Stimulated activated naive CD8-positive, alpha-beta T cell treated with anti-CD3 and anti-CD28 coated beads, Interleukin-15, Interleukin-2, amounts not matched to agents 100 ng/mL and 50 ng/mL, for 24 hours (primary cell): Measurements from ENCODE around the gene DBR1.
A peak's percentile ranks its signal among the peaks of the same experiment; 100 is the strongest.

Source experiments
- H3K27ac Mint-ChIP-seq: one replicate; pipeline ENCODE4 v1.8.0; 2021; ENCODE audit warnings: mild to moderate bottlenecking, mixed read lengths
- H3K27me3 Mint-ChIP-seq: one replicate; pipeline ENCODE4 v1.8.0; 2021; ENCODE audit warnings: mixed read lengths
- H3K36me3 Mint-ChIP-seq: one replicate; pipeline ENCODE4 v1.8.0; 2021; ENCODE audit warnings: low read depth, mixed read lengths
- H3K4me1 Mint-ChIP-seq: one replicate; pipeline ENCODE4 v1.8.0; 2021; ENCODE audit warnings: low read depth, mixed read lengths
- H3K4me3 Mint-ChIP-seq: one replicate; pipeline ENCODE4 v1.8.0; 2021; ENCODE audit warnings: mild to moderate bottlenecking, mixed read lengths
- H3K9me3 Mint-ChIP-seq: one replicate; pipeline ENCODE4 v1.8.0; 2021; ENCODE audit warnings: mixed read lengths

Gene DBR1, protein sequence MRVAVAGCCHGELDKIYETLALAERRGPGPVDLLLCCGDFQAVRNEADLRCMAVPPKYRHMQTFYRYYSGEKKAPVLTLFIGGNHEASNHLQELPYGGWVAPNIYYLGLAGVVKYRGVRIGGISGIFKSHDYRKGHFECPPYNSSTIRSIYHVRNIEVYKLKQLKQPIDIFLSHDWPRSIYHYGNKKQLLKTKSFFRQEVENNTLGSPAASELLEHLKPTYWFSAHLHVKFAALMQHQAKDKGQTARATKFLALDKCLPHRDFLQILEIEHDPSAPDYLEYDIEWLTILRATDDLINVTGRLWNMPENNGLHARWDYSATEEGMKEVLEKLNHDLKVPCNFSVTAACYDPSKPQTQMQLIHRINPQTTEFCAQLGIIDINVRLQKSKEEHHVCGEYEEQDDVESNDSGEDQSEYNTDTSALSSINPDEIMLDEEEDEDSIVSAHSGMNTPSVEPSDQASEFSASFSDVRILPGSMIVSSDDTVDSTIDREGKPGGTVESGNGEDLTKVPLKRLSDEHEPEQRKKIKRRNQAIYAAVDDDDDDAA

DNA sequence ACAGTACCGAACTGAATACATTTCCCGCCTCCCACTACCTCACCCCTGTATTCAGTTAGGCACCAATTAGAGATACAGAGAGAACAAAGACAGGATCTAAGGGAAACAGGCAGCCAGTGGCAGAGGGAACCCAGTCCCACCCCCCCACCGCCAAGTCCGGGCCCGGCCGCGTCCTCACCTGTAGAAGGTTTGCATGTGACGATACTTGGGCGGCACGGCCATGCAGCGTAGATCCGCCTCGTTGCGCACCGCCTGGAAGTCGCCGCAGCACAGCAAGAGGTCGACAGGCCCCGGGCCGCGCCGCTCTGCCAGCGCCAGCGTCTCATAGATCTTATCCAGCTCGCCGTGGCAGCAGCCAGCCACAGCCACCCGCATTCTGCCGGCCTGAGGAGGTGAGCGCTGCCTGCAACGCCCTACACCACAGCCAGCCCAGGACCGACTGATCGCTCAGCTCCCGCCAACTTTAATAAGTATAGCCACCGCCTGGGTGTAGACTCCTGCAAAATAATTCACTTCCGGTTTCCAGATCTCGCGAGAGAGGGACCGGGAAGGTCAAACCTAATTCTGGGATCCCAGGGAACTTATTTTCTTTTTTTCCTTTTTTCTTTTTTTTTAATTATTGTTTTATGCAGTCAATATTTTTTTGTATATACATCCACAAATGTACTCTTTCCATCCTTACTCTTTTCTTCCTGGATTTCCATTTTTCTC, at the start of gene DBR1:
Gene DBR1 (minus strand): TSS at position 501 of the 711 bp plus-strand sequence. CDS start 126 bp downstream, at position 375.
- Mint-ChIP-seq H3K4me3 (peak within 1 kb of the TSS; percentile 98), H3K4me1 (peaks cover 35% of the 10 kb centered on the region), H3K27ac (peak within 1 kb of the TSS; percentile 97)

DNA sequence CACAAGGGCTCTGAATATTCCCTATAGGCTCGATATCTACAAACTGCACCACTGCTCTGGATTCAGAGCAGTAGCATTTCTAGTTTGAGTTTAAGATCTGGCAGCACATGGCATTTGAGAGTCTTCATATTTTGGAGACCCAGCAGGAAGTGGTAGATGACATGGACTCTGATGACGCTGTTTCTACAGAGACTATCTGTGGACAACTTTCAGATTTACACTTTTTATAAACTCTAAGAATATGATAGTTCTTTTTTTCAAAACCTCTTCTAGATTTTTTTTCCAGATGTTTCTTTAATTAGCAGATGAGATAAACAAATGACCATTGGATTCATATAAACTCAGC, 48.2 kb upstream of the DBR1 start:
- no peak overlapping the region for H3K4me3 Mint-ChIP-seq
- peaks cover 52% of the 10 kb centered on the region for H3K36me3 Mint-ChIP-seq
- no peaks in the 10 kb centered on the region for H3K27me3 Mint-ChIP-seq
- peak overlapping the region; percentile 52 for H3K27ac Mint-ChIP-seq
- H3K4me1 Mint-ChIP-seq, result peaks cover 39% of the 10 kb centered on the region
- H3K9me3 Mint-ChIP-seq, result no peaks in the 10 kb centered on the region

More for the DNA sequence above, at the start of gene DBR1:
- Mint-ChIP-seq H3K9me3 (no peaks in the 10 kb centered on the region), H3K27me3 (peaks cover 4% of the 10 kb centered on the region), H3K36me3 (peaks cover 33% of the 10 kb centered on the region)

DNA sequence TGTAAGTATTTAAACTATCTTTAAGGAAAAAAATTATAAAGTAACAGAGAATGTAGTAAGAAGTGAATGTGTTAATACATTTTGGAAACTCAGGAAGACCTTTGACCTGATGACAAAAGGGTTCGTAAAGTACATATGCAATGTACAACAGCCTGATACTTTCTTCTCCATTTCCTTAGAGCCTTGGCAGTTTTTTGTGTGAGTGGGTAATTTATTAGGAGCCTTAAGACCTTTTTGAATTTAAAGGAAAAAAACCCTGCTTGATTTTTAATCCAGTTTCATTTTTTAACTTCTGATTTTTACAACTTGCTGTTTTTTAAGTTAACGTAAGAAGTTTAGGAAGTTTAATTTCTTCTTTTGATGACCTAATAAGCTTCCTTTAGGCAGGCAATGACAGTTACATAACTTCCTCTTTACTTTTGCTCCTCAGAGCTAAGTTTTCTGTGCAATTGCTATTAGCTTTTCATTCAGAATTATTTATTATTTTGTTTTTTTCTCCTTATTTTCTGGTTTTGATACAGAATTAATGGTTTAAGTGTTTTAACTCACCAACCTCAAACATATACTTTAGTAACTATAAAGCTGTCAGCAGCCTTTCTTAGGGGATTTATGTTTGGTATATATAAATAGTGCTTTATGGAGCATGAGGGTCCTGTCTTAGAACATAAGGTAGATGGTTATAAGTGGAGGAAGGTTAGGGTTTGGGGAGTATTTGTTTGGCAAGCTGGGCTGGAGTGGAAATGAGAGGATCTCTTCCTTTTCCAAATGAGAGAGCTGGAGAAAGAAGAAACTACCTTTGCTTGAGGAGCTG, 47.6 kb upstream of the DBR1 start:
- Mint-ChIP-seq H3K4me3 (no peak overlapping the region), H3K4me1 (peaks cover 43% of the 10 kb centered on the region), H3K27me3 (no peaks in the 10 kb centered on the region), H3K36me3 (peaks cover 51% of the 10 kb centered on the region), H3K9me3 (no peaks in the 10 kb centered on the region), H3K27ac (peak overlapping the region; percentile 52)

DNA sequence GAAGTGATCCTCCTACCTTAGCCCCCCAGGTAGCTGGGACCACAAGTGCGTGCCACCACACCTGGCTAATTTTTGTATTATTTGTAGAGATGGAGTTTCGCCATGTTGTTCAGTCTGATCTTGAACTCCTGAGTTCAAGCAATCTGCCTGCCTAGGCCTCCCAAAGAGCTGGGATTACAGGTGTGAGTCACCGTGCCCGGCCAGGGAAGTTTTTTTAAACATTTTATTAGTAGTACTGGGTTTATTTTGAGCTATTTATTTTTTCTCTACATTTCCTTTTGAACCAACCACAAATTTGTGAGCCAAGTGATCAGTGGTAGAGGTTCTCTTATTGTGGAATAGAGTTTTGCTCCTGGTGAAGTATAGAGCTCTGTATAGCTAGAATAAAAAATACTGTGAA, 46.1 kb upstream of the DBR1 start:
- Mint-ChIP-seq H3K4me1 (peaks cover 43% of the 10 kb centered on the region), H3K9me3 (no peaks in the 10 kb centered on the region), H3K27me3 (no peaks in the 10 kb centered on the region), H3K4me3 (no peak overlapping the region), H3K36me3 (peaks cover 45% of the 10 kb centered on the region), H3K27ac (no peak overlapping the region)

DNA sequence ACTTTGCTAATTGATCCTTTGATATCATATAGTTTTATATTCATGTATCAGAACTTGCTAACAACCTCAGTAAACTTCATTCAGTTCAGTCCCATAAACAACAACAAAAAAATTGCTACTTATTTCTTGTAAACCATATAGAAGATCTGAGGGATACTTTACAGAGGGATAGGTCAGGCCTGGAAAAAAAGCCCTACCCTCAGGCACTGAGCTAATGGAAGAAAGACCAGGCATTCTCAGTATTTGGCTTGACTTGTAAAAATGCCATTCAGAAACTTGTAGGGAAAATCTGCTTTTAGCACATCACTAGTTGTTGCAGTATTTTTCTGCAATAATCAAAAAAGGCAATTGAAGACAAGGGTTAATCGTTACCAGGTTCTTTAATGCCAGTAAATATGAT, 45.5 kb upstream of the DBR1 start:
- Mint-ChIP-seq H3K9me3 (no peaks in the 10 kb centered on the region), H3K4me3 (no peak overlapping the region), H3K4me1 (peaks cover 43% of the 10 kb centered on the region), H3K27me3 (no peaks in the 10 kb centered on the region), H3K36me3 (peaks cover 40% of the 10 kb centered on the region), H3K27ac (no peak overlapping the region)

DNA sequence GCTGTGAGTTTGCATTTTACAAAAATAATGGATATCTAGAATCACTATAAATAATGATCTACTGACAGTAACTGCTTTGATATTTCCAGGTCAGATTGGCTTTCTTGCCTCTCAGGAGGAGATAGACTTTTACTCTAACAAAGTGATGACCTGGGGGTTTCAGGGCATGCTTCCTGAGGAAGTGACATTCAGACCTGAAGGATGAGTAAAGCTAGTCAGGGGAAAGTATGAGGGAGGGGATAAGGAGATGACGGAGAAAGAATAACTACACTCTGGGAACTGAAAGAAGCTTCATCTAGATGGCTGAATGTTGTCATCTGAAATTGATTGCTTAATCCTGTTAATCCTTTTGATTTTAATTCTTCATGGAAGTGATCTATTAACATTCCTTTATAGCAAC, 44.5 kb upstream of the DBR1 start:
- Mint-ChIP-seq H3K36me3 (peaks cover 35% of the 10 kb centered on the region), H3K9me3 (no peaks in the 10 kb centered on the region), H3K27ac (peak overlapping the region; percentile 46), H3K27me3 (no peaks in the 10 kb centered on the region), H3K4me1 (peaks cover 43% of the 10 kb centered on the region), H3K4me3 (no peak overlapping the region)

DNA sequence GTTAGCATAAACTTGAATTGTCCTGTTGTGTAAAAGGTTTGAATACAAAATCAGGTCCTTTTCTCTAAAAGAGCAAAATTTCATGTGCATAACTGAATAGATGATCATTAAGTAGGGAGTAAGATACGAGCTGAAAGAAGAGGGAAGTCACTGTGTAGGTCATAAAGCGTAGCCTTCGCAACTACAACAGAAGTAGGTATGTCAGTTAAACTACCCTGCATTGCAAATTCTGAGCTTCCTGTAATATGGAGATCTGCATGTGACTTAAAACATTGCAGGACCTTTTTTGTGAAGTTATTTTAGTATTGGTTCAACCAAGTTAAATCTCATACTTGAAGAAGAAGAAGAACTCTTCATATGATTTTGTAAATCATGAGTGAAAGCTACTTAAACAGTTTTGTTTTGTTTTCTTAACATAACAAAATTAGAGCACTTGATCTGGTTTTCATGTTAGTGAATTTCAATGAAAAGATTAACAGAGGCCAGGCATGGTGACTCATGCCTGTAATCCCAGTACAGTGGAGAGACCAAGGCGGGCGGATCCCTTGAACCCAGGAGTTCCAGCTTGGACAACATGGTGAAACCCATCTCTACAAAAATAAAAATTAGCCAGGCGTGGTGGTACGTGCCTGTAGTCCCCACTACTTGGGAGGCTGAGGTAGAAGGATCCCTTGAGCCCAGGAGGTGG, 38.8 kb upstream of the DBR1 start:
- no peak overlapping the region for H3K27ac Mint-ChIP-seq
- peaks cover 7% of the 10 kb centered on the region for H3K4me1 Mint-ChIP-seq
- no peaks in the 10 kb centered on the region for H3K9me3 Mint-ChIP-seq
- peaks cover 45% of the 10 kb centered on the region for H3K36me3 Mint-ChIP-seq
- H3K27me3 Mint-ChIP-seq, result no peaks in the 10 kb centered on the region
- H3K4me3 Mint-ChIP-seq, result no peak overlapping the region

DNA sequence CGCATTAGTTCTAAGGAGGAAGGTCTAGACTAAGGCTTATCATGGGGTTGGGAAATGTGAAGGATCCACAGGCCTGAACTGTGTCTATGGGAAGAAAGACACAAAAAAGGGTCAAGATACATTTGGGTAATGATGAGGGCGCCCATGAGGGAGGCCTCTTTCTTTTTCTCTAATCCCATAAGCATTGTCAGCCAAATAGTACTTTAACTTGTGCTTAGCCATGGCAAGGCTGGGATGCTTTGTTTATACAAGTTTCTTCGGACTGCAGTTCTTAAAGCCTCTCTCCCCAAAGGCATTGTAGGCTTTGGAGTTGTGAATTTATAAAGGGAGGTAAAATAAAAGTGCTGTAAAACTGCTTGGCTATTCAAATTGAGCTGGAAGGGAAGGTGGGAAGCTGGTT, 35.8 kb upstream of the DBR1 start:
- Mint-ChIP-seq H3K27me3 (no peaks in the 10 kb centered on the region), H3K27ac (no peak overlapping the region), H3K9me3 (no peaks in the 10 kb centered on the region), H3K36me3 (peaks cover 49% of the 10 kb centered on the region), H3K4me1 (peaks cover 9% of the 10 kb centered on the region), H3K4me3 (no peak overlapping the region)

DNA sequence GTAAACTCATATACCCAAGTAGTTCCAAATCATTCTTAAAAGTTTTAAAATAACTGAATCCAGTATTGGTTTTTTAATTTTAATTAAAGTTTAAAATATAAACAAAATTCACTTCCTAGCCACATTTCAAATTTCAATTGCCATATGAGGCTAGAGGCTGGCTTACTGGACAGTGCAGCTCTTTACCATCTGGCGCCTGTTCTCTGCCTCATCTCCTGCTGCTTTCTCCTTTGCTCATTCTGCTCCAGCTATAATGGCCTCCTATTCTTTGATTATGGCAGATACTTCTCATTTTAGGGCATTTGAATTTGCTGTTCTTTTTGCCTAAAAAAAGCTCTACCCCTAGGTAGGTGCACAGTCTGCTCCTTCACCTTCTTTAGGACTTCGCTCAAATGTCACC, 31.5 kb upstream of the DBR1 start:
- peaks cover 43% of the 10 kb centered on the region for H3K4me1 Mint-ChIP-seq
- no peaks in the 10 kb centered on the region for H3K9me3 Mint-ChIP-seq
- no peak overlapping the region for H3K27ac Mint-ChIP-seq
- no peak overlapping the region for H3K4me3 Mint-ChIP-seq
- H3K36me3 Mint-ChIP-seq, result peaks cover 46% of the 10 kb centered on the region
- H3K27me3 Mint-ChIP-seq, result no peaks in the 10 kb centered on the region

DNA sequence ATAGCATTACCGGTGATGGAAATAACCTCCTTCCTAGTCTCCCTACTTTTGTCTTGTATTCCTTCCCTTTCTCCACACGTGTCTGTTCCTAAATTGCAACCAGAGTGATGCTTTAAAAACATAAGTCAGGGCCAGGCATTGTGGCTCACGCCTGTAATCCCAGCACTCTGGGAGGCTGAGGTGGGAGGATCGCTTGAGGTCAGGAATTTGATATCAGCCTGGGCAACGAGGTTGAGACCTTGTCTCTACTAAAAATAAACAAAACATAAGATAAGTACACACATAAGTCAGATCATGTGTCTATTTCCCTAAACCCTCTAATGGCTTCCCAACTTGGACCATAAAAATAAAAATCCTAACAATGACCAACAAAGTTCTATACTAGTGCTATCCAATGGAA, 30.8 kb upstream of the DBR1 start:
- Mint-ChIP-seq H3K27me3 (no peaks in the 10 kb centered on the region), H3K27ac (no peak overlapping the region), H3K4me1 (peaks cover 43% of the 10 kb centered on the region), H3K36me3 (peaks cover 41% of the 10 kb centered on the region), H3K9me3 (no peaks in the 10 kb centered on the region), H3K4me3 (no peak overlapping the region)

DNA sequence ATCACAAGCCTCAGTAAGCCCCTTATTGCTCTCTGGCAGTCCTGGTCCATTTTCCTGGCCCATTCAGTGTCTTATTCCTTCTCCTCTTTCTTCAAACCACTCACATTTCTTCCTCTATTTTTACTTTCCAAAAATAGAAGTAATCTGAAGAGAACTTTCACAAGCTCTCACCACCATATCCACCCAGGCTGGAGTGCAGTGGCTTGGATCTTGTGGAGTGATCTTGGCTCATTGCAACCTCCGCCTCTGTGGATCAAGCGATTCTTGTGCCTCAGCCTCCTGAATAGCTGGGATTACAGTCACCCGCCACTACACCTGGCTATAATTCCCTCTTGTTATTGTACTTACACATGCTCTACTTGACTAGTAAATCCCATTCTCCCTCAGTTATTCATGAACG, 29.2 kb upstream of the DBR1 start:
- no peak overlapping the region for H3K4me3 Mint-ChIP-seq
- H3K36me3 Mint-ChIP-seq, result peaks cover 40% of the 10 kb centered on the region
- H3K9me3 Mint-ChIP-seq, result no peaks in the 10 kb centered on the region
- H3K27ac Mint-ChIP-seq, result no peak overlapping the region
- no peaks in the 10 kb centered on the region for H3K27me3 Mint-ChIP-seq
- H3K4me1 Mint-ChIP-seq, result peaks cover 55% of the 10 kb centered on the region

DNA sequence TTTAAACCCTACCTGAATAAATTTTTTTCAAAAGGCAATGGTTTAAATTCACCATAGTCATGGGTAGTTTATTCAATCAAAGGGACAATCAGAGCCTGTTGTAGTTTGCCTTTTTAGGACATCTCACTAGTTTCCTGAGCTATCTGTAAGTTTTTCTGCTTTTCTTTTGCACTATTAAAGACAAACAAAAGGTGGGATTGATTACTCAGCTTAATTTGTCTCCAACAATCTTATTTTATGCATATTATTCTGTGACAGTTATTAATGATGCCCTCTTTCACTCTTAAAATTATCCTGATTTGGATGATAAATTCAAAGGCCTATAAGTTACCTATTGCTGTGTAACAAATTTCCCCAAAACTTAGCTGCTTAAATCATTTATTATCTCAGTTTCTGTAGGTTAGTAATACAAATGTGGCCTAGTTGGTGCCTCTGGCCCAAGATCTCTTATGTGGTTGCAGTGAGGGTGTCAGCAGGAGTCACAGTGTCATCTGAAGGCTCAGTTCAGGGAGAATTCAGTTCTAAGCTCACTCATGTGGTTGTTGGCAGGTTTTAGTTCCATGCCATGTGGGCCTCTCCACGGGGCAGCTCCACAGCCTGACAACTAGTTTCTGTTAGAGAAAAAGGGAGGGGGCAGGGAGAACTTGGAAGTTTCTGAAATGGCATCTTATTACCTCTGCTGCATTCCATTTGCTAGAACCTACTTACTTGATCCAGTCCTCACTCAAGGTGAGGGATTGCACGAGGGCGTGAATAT, 28.4 kb upstream of the DBR1 start:
- Mint-ChIP-seq H3K27me3 (no peaks in the 10 kb centered on the region), H3K27ac (no peak overlapping the region), H3K9me3 (no peaks in the 10 kb centered on the region), H3K4me3 (no peak overlapping the region), H3K36me3 (peaks cover 42% of the 10 kb centered on the region), H3K4me1 (peaks cover 56% of the 10 kb centered on the region)

DNA sequence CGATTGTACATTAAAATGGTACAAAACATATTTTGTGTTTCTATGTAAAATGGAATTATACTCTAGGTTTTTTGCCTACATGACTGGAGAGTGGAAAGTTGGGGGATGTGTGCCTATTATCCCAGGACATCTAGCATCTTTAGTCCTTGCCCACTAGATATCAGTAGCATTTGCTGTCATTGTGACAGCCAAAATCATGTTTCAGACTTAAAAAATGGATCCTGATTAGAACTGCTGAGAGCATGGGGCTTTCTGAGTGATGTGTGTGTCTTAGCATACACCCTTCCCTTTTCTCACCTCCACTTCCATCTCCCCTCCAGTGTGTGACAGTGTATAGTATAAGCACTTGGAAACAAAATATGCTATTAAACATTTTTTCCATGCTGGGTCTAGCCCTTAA, 25.7 kb upstream of the DBR1 start:
- peaks cover 49% of the 10 kb centered on the region for H3K4me1 Mint-ChIP-seq
- no peak overlapping the region for H3K27ac Mint-ChIP-seq
- H3K36me3 Mint-ChIP-seq, result peaks cover 36% of the 10 kb centered on the region
- no peaks in the 10 kb centered on the region for H3K27me3 Mint-ChIP-seq
- no peaks in the 10 kb centered on the region for H3K9me3 Mint-ChIP-seq
- no peak overlapping the region for H3K4me3 Mint-ChIP-seq

DNA sequence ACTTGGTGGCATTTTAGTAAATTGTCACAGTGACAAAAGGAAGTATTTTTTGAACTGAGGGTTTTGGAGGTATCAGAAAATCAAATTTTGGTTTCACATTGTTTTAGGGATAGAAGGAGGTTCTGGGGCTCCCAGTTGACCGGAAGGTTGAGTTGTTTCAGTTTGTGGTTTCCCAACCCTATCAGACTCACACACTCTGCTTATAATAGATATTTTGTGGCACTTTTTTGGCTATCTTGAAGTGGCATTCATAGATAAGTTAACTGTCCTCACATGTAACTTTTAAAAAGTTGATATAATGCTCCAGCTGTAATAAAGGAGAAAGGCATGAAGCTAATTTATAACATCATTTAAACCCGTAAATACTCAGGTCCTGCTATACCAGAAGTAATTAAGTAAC, 25.1 kb upstream of the DBR1 start:
- no peaks in the 10 kb centered on the region for H3K27me3 Mint-ChIP-seq
- H3K27ac Mint-ChIP-seq, result no peak overlapping the region
- peaks cover 38% of the 10 kb centered on the region for H3K36me3 Mint-ChIP-seq

More for the DNA sequence above, 25.1 kb upstream of the DBR1 start:
- H3K4me3 Mint-ChIP-seq, result no peak overlapping the region
- H3K9me3 Mint-ChIP-seq, result no peaks in the 10 kb centered on the region
- peaks cover 47% of the 10 kb centered on the region for H3K4me1 Mint-ChIP-seq
